WERI-Rb-1 (cell line): ENCODE results near the gene ACIN1.
A peak's percentile ranks its signal among the peaks of the same experiment; 100 is the strongest.

Source experiments
- DNase-seq: peaks from one replicate; pipeline ENCODE4 v3.0.0-alpha.2; 2020
- H3K27ac ChIP-seq: fragments of 250-450 bp; sonication (Bioruptor Pico); 2 replicates; pipeline ENCODE4 v1.5.1; 2020; ENCODE audit warnings: mild to moderate bottlenecking, moderate library complexity
- H3K27me3 ChIP-seq: fragments of 250-450 bp; sonication (Bioruptor Pico); 2 replicates; pipeline ENCODE4 v1.5.1; 2021; ENCODE audit warnings: mild to moderate bottlenecking, low read depth, moderate library complexity; ENCODE audit not compliant: insufficient read depth, severe bottlenecking
- H3K36me3 ChIP-seq: fragments of 250-450 bp; sonication (Bioruptor Pico); 2 replicates; pipeline ENCODE4 v1.5.1; 2020; ENCODE audit warnings: mild to moderate bottlenecking, moderate library complexity
- H3K4me3 ChIP-seq: 2 replicates; pipeline ENCODE4 v1.5.1; 2011; ENCODE audit warnings: low read depth, mild to moderate bottlenecking, control low read depth, low read length
- H3K9me3 ChIP-seq: fragments of 250-450 bp; sonication (Bioruptor Pico); 2 replicates; pipeline ENCODE4 v1.5.1; 2021; ENCODE audit warnings: mild to moderate bottlenecking, moderate library complexity; ENCODE audit not compliant: severe bottlenecking
- CTCF ChIP-seq: IDR thresholded peaks from 2 replicates; pipeline ENCODE4 v1.5.1; 2011; ENCODE audit warnings: low read depth, mild to moderate bottlenecking, control low read depth, inconsistent platforms, low read length

ACIN1 gene

GRCh38 chr14:23071244-23071920 is 23.6 kb downstream of the ACIN1 start:
- H3K36me3 ChIP-seq, result peaks cover 62% of the 10 kb centered on the region
- H3K9me3 ChIP-seq, result no peaks in the 10 kb centered on the region

GRCh38 chr14:23070262-23071129 is 24.4 kb downstream of the ACIN1 start:
- H3K27me3 ChIP-seq, result no peaks in the 10 kb centered on the region
- TF ChIP-seq CTCF, result no peak
- no peaks in the 10 kb centered on the region for H3K9me3 ChIP-seq
- no peak for DNase-seq
- peaks cover 62% of the 10 kb centered on the region for H3K36me3 ChIP-seq
- peak overlapping the region; percentile 86 for H3K27ac ChIP-seq
- peak overlapping the region; percentile 99 for H3K4me3 ChIP-seq

More at GRCh38 chr14:23071244-23071920, 23.6 kb downstream of the ACIN1 start:
- 0 out of 2 replicates have a peak, but pooled peaks have one; percentile 0 for TF ChIP-seq CTCF
- Histone ChIP-seq H3K27ac (peak overlapping the region; percentile 86), H3K27me3 (no peaks in the 10 kb centered on the region), H3K4me3 (peak overlapping the region; percentile 99)
- peak; percentile 94 for DNase-seq

- Histone ChIP-seq H3K4me3 (no peak overlapping the region), H3K9me3 (no peaks in the 10 kb centered on the region), H3K27ac (peak overlapping the region; percentile 67), H3K27me3 (no peaks in the 10 kb centered on the region), H3K36me3 (peaks cover 65% of the 10 kb centered on the region)
- no peak for TF ChIP-seq CTCF
- no peak for DNase-seq
Measured at GRCh38 chr14:23069413-23069806, 25.5 kb downstream of the ACIN1 start.

- peak; percentile 88 for DNase-seq
- TF ChIP-seq CTCF, result peak; percentile 92
- Histone ChIP-seq H3K4me3 (no peak overlapping the region), H3K27ac (peak overlapping the region; percentile 67), H3K9me3 (no peaks in the 10 kb centered on the region), H3K27me3 (no peaks in the 10 kb centered on the region), H3K36me3 (peaks cover 65% of the 10 kb centered on the region)
Measured at GRCh38 chr14:23068789-23069412, 26.0 kb downstream of the ACIN1 start.

GRCh38 chr14:23067847-23068788 is 26.8 kb downstream of the ACIN1 start:
- no peak overlapping the region for H3K4me3 ChIP-seq
- no peaks in the 10 kb centered on the region for H3K9me3 ChIP-seq
- H3K27me3 ChIP-seq, result no peaks in the 10 kb centered on the region
- H3K36me3 ChIP-seq, result peaks cover 68% of the 10 kb centered on the region
- H3K27ac ChIP-seq, result no peak overlapping the region
- no peak for DNase-seq
- TF ChIP-seq CTCF, result no peak
